HG03135 (cell line): ENCODE results near the gene ADD1.
A peak's percentile ranks its signal among the peaks of the same experiment; 100 is the strongest.

Source experiments
- ATAC-seq: cut with Tn5 transposase; IDR thresholded peaks from one replicate; pipeline ENCODE4 v1.9.1; 2021; ENCODE audit warnings: mild to moderate bottlenecking, moderate library complexity; ENCODE audit not compliant: unreplicated experiment

Gene ADD1

DNA sequence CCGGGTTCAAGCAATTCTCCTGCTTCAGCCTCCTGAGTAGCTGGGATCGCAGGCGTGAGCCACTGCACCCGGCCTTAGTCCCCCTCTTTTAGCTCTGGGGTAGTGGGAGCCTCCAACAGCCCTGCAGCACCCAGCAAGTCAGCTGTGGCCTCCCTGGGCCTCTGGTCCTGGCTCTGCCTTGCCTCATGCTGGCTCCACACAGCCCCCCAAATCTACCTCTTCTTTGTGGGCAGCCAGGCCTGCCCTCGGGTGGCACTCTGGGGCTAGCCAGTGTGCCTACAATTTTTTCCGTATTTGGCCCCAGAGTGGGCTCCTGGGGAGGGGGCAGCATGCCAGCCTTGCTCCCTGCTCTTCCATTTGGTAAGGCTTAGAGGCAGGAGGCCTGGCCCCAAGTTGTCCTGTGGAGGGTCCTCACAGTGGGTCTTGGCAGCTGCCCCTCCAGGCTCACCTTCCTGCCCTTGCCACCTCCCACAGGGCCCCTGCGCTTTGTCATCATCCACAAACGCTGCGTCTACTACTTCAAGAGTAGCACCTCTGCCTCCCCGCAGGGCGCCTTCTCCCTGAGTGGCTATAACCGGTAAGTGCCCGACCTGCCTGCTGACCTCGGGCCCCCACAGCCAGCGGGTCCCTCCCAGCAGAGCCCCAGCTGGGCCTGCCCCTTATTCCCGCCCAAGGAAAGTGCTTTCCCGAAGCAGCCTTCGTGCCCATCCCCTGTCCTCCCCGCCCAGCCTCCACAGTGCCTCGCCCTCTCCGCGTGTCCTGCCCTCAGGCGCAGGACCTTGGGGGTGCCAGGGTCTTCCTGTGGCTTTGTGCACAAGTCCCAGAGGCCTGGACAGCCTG, 21.0 kb upstream of the ADD1 start:
- no peak for ATAC-seq

DNA sequence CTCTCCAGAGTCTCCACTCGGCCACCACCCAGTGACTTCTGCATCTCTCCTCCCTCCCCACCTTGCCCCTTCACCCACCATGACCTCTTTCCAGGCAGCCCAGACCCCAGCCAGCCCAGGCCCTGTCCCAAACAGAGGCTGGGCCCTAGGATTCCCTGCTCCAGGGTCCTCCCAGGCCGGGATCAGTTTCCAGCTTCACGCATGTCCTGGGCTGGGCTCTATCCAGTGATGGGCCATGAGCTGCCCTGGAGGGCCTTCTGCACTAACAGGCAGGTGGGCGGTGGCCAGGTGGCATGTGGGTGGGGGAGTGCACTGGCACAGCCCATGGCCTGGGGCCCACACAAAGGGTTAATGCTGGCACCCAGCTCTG, 20.4 kb upstream of the ADD1 start:
- no peak for ATAC-seq

DNA sequence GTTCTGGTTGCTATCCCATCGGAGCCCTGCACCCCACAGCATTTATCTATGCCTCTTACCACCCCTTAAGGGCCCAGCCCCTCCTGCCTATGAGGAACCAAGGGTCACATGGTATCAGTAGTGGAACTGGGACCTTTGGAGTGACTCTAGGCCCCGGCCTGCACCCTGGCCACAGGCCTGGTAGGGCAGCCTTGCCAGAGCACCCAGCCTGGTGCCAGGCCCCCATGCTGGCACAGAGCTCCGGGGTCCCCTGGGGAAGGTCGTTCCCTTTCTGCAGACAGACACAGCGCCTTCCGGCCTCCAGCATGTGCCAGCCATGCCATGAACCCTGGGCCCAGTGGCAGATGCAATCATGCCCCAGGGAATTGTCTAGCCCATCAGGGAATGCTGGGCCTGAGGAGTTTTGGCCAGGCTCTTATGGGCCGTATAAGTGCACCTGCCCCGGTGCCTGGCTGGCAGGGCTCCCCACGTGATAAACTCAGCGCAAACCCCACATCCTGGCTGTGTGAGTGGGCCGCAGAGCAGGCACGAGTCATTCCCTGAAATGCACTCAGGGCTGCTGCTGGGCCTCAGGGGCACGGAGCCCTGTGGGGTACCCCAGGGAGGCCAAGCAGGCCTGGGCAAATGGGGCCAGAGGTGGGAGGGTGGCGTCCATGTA, 19.8 kb upstream of the ADD1 start:
- no peak for ATAC-seq

DNA sequence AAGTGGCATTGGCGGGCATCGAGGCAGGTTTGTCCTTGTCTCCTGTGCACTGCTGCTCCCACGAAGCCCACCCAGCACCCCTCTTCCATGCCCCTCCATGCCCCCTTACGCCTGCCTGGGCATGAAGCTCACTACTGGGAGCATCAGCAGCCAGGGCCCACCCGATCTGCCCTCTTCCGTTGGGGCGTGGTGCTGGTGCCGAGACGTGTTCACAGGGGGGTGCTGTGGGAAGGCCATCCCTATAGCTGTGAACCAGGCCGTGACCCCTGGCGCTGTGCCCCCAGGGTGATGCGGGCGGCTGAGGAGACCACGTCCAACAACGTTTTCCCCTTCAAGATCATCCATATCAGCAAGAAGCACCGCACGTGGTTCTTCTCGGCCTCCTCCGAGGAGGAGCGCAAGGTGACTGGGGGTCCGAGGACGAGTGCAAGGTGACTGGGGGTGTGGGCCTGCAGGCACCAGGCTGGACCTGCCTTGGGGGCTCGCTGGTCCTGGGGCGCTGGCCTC, 19.3 kb upstream of the ADD1 start:
- ATAC-seq: no peak

DNA sequence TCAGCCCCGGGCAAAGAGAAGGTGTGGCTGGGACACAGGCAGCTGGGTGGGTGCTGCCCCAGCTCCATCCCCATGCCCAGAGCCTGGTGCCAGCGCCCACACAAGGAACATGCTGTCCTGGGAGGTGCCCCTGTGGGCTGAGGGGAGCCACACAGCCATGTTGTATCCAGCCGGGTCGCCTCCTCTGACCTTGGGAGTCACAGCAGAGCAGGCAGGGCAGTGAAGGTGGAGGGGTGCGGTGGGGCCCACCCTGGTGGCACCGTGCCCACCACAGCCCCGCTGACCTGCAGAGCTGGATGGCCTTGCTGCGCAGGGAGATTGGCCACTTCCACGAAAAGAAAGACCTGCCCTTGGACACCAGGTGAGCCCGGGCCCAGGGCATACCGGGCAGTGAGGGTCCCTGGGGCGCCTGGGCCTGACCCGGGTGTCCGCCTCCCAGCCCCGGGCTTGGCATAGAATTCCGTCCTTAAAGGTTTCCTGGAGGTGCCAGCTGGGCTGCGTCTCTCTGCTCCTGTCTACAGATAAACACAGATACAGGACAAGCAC, 18.7 kb upstream of the ADD1 start:
- ATAC-seq: no peak

DNA sequence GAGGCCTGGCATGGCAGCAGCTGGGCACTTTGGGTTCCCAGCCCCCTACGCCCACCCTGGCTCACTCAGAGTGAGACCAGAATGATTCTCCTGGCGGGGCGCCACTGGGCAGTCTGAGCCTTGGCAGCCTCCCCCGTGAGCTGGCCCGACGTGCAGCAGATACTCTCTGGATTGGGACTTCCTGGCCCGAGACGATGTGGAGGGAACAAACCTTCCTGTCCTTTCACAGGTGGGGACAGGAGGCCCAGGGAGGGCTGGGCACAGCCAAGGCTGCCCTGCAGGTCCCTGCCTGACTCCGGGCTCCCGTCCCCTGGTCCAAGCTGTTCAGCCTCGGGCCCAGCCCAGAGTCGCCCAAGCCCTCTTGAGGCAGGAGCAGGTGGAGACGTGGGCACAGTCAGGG, 17.9 kb upstream of the ADD1 start:
- ATAC-seq: no peak

DNA sequence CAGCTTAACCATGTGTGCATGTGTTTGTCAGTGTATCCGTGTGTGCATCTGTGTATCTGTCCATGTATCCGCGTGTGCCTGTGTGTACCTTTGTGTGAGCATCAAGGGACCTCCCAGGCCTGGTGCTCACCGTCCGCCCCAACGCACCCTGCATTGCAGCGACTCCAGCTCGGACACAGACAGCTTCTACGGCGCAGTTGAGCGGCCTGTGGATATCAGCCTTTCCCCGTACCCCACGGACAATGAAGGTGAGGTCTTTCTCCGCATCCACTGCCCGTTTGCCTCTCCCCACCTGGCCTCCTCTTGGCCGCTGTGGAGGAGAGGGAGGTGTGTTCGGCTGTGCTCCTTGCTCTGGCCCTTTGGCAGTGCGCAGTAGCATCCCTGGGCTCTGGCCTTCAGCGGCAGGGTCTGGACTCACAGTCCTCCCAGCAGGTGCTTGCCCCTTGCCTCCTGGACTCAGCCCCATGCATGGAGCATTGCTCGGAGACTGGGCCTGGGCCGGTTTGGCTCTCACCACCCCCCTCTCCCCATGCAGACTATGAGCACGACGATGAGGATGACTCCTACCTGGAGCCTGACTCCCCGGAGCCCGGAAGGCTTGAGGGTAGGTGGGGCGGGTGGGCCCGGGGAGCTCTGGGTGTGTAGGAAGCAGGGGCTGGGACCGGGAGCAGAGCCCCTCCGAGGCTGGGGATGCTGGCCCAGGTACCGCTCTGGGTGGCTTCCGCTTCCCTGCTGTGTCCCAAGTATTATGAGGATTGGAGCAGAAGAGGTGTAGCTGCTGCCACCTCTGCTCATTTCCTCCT, 16.4 kb upstream of the ADD1 start:
- no peak for ATAC-seq

DNA sequence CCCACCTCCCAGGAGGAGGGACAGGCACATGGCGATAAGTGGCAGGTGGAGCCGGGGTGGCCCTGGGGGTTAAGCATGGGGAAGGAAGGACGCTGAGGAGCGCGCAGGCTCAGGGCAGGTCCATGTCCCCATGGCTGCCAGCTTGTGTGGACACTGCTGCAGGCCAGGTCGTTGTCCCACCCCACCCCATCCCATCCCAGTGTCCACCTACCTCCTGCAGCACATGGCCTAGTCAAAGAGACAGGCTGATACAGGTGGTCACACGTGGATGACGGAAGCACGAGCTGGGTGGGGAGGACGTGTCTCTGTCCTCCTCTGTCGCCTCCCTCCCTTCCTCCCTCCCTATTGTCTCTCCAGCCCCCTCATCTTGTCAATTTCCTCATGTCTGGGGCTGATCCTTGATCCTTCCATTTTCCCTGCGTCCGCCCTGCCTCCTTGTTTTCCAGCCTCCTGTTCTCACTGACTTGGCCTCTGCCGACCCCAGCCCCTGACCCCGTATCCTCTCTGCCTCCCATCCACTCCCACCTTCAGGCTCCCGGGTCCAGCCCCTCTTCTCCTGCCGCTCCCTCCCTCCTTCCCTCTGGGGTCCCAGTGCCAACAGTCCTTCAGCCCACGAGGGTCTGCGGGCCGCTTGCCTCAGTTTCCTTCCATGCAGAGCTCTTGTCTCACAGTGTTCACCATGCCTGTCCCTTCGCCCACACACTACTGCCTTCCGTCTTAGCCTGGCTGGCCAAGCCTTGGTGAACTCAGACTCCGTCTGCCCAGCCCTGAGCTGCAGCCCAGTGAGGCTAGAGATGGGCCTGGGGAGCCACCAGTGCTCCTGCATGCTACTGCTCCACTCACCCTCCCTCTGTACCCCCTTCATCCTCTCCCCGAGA, 15.5 kb upstream of the ADD1 start:
- no peak for ATAC-seq

DNA sequence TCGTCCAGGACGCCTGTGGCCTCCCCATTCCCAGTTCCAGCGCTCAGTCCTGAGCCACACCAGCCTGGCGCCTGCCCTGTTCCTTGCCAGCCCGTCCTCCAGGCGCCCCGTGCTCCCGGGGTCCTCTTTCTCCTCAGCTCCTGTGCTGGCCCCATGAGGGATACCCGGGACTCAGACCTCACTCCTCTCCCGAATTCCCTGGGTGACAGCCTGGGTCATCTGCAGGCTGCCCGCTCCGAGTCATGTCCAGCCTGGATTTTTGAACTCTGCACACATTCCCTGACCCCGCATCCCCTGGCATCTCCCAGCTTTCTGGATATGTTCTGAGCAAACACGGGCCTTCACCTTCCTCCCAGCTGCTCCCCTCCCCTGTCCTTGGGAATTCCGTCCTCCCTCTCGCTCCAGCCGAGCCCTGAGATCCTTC, 14.9 kb upstream of the ADD1 start:
- ATAC-seq: no peak

DNA sequence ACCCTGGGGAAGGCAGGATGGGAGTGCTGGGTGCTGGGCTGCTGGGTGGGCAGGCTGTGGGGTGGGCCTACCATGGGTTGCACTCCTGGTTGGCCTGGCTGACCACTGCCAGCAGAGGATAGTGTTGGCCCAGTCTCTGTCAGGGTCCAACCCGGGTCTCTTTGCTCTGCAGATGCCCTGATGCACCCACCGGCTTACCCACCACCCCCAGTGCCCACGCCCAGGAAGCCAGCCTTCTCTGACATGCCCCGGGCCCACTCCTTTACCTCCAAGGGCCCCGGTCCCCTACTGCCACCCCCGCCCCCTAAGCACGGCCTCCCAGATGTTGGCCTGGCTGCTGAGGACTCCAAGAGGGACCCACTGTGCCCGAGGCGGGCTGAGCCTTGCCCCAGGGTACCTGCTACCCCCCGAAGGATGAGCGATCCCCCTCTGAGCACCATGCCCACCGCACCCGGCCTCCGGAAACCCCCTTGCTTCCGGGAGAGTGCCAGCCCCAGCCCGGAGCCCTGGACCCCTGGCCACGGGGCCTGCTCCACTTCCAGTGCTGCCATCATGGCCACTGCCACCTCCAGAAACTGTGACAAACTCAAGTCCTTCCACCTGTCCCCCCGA, 14.2 kb upstream of the ADD1 start:
- ATAC-seq: no peak

DNA sequence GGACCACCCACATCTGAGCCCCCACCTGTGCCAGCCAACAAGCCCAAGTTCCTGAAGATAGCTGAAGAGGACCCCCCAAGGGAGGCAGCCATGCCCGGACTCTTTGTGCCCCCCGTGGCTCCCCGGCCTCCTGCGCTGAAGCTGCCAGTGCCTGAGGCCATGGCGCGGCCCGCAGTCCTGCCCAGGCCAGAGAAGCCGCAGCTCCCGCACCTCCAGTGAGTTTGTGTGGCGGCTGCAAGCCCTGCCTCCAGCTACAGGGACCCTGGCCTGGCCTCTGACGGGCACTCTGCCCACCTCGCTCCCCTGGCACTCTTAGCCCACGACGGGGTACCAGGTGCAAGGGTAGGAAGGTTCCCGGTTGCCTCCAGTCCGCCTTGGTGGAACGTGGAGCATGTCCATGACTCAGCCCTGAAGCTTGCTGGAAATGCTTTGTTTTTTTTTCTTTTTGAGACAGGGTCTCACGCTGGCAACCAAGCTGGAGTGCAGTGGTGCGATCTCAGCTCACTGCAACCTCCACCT, 13.7 kb upstream of the ADD1 start:
- no peak for ATAC-seq

DNA sequence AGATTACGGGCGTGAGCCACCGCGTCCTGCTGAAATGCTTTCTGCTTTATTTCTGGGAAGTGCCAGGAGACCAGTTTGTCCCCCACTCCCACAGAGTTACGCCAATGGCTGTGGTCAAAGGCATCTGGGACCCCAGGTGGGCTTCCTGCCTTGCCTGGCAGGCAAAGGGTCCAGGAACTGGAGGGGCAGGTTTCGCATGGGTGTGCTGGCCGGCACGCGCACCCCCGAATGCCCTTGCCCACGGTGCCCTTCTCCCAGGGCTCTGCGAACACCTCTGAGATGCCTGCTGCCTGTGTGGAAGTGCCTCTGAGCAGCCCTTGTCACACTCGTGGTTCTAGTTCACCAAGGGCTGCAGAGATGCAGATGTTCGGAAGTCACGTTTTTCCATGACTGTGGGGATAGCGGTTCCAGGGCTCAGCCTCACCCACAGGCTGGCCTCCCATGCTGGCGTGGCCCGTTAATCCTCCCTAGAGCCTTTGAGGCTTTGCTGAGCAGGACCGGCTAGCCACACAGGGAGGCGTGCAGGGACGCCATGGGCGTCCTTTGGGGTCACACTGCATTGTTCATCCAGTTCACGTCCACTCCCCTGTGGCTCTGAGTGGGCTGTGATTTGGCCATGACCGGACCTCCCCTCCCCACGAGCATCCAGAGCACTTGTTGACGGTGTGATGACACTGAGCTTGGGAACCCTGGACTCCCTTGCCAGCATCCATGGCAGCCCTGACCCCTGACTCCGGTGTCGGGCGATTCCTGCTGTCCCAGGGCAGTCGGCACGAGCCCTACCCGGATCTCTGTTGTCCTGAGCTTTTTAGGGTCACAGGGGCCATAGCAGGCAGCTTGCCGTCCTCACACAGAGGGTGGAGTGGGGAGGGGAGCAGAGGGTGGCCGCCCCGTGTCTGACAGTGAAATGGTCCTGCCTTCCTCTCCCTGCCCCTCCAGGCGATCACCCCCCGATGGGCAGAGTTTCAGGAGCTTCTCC, 12.7 kb upstream of the ADD1 start:
- ATAC-seq: no peak

DNA sequence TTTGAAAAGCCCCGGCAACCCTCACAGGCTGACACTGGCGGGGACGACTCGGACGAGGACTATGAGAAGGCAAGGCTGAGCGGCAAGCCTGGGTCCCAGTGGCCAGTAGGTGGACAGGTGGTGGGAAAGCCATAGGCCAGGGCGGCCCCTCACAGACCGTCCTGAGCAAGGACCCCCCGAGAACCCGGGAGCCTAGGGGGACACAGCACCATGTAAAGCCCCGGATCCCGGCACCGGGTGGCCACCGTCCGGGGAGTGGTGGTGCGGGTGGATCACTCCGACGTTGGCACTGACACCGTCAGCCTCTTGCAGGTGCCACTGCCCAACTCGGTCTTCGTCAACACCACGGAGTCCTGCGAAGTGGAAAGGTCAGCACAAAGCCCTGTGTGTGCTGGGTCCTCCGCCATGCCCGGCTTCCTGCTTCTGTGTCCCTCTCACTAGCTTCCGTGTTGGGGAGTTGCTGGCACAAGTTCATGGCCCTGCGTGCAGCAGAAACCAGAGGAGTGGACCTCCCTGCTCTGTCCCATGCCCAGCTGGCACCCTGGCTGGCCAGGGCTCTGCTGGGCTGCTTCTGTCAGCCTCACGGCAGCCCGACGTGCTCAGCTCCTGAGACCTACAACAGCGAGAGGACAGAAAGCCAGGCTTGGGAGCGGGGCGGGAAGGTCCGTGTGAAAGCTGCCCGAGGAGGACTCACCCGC, 11.9 kb upstream of the ADD1 start:
- ATAC-seq: no peak

DNA sequence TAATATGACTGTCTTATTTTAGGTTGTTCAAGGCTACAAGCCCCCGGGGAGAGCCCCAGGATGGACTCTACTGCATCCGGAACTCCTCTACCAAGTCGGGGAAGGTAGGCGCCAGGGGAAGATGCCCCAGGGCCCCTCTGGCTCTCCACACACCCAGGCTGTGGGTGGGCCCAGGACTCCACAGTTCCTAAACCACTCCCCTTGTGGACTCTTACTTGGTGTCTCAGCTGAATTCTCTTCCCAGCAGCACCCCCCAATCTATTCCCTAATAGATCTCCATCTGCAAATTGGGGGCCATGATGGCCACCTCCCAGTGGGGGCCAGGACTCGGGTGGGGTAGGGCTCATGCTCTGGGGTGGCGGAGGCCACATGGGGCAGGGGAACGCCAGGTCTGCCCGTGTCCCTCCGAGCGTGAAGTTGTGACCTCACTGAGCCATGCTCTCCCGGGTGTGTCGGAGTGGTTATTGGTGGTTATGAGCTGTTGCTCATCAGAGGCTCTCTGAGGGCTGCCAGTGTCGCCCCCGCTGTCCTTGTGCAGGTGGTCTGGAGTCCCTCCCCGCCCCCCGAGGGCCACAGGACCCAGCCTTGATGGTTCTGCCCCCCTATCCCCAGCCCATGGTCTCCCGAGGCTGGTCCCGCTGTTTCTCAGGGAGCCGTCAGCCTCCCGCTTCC, 11.2 kb upstream of the ADD1 start:
- ATAC-seq: peak; percentile 68

DNA sequence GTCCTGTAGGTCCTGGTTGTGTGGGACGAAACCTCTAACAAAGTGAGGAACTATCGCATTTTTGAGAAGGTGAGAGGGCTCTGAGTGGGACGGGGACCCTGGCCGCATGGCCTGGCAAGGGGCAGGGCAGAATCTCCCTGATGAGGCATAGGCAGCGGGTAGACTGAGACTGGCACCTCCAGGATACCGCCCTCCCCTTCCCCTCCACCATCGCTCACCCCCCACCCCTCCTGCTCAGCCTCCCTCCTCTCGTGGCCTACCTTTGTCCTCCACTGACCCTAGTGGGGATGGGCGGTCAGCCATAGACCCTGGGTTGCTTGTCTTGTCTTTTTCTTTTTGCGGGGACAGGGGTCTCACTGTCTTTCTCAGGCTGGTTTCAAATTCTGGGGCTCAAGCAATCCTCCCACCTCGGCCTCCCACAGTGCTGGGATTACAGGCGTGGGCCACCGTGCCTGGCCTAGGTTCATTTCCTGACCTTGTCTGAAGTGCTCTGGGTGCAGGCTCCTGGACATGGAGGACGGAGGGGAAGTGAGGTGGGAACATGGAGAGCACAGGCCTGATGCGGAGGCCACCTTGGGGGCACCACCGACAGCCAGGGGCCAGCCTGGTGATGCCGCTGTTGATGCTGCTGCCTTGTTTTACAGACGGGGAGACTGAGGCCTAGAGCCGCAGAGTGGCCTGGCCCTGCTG, 10.5 kb upstream of the ADD1 start:
- no peak for ATAC-seq

DNA sequence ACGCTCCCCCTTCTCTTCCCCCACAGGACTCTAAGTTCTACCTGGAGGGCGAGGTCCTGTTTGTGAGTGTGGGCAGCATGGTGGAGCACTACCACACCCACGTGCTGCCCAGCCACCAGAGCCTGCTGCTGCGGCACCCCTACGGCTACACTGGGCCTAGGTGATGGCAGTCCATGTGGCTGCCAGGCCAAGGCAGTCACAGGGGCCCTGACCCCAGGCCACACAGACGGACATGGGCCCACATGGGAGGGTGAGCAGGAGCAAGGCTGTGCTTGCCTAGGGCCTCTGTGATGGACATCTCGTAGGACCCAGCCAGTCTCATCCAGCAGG, 10.0 kb upstream of the ADD1 start:
- ATAC-seq: no peak
